Measurements from ENCODE around the gene SH2D4B. TPM values are rescaled to one million over a fixed set of nuclear protein-coding genes. Genes with fewer than 3 reads are reported as not detected.

Gene SH2D4B
- total RNA-seq, 4 donors from 2014 or later: not detected

DNA sequence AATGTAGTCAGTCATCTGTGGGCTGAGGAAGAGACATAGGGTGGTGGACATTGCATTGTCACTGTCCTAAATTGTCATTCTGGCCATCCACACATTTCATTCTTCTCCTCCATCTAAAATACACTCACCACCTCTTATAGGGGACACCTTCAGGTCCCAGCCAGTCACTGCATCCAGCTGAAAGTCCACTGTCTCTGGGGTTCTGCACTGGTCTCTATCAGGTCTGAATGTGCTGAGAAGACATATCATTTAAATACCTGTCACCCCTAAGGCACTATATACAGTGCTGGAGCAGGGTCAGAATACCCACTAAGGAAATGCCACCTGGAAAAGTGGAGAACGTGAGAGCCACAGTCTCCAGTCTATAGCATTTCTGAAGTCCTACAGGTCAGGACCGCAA is 29.6 kb downstream of the SH2D4B start:
- no peaks in the 10 kb centered on the region for H3K27me3 ChIP-seq
- no peak for TF ChIP-seq EP300 (IDR thresholded peaks at IDR 0.05)
- TF ChIP-seq, protein P1, sequence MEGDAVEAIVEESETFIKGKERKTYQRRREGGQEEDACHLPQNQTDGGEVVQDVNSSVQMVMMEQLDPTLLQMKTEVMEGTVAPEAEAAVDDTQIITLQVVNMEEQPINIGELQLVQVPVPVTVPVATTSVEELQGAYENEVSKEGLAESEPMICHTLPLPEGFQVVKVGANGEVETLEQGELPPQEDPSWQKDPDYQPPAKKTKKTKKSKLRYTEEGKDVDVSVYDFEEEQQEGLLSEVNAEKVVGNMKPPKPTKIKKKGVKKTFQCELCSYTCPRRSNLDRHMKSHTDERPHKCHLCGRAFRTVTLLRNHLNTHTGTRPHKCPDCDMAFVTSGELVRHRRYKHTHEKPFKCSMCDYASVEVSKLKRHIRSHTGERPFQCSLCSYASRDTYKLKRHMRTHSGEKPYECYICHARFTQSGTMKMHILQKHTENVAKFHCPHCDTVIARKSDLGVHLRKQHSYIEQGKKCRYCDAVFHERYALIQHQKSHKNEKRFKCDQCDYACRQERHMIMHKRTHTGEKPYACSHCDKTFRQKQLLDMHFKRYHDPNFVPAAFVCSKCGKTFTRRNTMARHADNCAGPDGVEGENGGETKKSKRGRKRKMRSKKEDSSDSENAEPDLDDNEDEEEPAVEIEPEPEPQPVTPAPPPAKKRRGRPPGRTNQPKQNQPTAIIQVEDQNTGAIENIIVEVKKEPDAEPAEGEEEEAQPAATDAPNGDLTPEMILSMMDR (IDR thresholded peaks at IDR 0.05): no peak
- no peak for TF ChIP-seq POLR2A (IDR thresholded peaks at IDR 0.05)
- no peaks in the 10 kb centered on the region for H3K9me3 ChIP-seq
- no peaks in the 10 kb centered on the region for H3K4me1 ChIP-seq
- H3K27ac ChIP-seq: no peak overlapping the region
- no peak for DNase-seq (ENCODE audit: low spot score in 2 of 2)
- WGBS, 2 donors: 52 to 83% methylated on average over 2 of the region's 2 CpGs
- H3K36me3 ChIP-seq: no peaks in the 10 kb centered on the region
- H3K4me3 ChIP-seq: no peak overlapping the region

DNA sequence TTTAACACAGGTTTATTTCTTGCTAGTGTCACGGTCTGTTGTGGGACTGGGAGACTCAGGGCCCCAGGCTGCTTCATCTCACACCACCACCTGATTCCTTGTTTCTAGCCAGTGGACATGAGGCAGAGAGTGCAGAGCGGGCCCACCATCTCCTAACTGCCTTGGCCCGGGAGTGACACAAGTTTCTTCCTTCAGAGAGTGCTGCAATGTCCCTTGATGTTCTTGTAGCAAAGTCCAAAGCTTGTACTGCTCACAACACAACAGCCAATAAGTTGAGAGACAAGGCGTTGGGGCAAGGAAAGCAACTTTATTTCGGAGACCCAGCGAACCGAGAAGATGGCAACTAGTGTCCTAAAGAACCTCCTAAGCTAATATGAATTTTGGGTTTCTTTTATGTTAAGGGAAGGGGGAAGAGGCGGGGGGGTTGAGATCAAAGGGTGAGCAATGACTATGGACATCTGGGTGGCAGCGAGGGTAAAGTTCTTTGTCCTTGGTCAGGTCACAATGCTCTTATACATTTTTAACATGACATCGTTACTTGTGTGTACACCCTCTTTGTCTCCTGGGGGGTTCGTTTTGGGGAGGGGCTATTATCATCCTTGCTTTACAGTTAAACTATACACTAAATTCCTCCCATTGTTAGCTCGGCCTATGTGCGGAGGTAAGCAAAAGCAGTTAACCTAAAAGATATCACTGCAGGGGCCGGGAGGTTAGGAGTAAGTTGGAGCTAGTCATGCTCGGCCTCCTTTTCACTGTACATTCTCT is 31.6 kb downstream of the SH2D4B start:
- no peak overlapping the region for H3K27ac ChIP-seq
- no peaks in the 10 kb centered on the region for H3K36me3 ChIP-seq
- WGBS, 2 donors: 89 to 91% methylated on average over 15 of the region's 15 CpGs
- H3K27me3 ChIP-seq: no peaks in the 10 kb centered on the region
- TF ChIP-seq, protein P1 (IDR thresholded peaks at IDR 0.05): no peak
- no peak for TF ChIP-seq POLR2A (IDR thresholded peaks at IDR 0.05)
- TF ChIP-seq EP300 (IDR thresholded peaks at IDR 0.05): no peak
- no peaks in the 10 kb centered on the region for H3K9me3 ChIP-seq
- no peak overlapping the region for H3K4me3 ChIP-seq
- no peaks in the 10 kb centered on the region for H3K4me1 ChIP-seq
- DNase-seq (ENCODE audit: low spot score in 2 of 2): no peak

DNA sequence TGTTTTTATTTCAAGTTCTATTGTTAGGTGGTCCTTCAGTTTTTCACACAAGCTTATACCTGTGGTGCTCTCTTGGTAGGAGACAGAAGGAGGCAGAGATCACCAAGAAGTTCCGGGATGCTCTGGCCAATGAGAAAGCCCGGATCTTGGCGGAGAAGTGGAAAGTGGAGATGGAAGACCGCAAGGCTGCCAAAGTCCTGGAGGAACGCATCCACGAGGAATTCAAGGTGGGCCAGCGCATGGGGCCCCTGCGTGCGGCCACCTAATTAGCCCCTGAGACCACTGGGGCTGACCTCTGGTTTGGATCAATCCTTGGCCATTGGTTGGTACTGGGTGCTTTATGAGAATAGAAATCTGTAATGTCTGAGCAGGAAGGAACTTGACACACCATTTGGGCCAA is 33.6 kb downstream of the SH2D4B start:
- no peak overlapping the region for H3K4me3 ChIP-seq
- H3K36me3 ChIP-seq: no peaks in the 10 kb centered on the region
- H3K4me1 ChIP-seq: no peaks in the 10 kb centered on the region
- DNase-seq (ENCODE audit: low spot score in 2 of 2): no peak
- H3K27ac ChIP-seq: no peak overlapping the region
- TF ChIP-seq EP300 (IDR thresholded peaks at IDR 0.05) (no peak), POLR2A (IDR thresholded peaks at IDR 0.05) (no peak)
- TF ChIP-seq, protein P1 (IDR thresholded peaks at IDR 0.05): no peak
- H3K9me3 ChIP-seq: no peaks in the 10 kb centered on the region
- no peaks in the 10 kb centered on the region for H3K27me3 ChIP-seq
- 96% methylated on average over 9 of the region's 9 CpGs for WGBS, 2 donors

DNA sequence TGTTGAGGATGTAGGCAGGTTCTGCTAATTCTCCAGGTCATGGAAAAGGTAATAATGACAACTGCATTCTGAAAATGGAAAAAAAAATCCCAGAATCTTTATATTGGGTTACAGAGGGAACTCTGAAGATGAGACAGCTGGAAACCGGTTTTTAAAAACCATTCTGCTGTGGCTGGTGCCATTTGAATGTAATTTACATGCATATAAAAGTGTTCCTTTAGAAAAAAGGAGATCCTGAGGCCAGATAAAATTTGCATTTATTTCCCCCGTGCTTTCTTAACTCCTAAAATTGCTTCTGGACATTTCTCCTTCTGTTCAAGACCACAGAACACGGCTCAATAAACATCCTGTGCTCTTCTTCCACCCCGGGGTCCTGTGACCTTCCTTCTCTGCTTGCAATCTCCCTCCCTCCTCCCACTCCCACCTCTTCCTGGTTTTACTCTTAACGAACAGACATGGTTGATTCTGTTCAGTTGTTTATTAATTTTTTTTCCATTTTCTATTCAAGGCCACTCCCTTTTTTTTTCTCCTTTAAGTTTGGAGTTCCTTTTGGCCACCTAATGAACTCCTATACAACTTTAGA is 41.6 kb downstream of the SH2D4B start:
- Histone ChIP-seq H3K27ac (no peak overlapping the region), H3K4me3 (no peak overlapping the region), H3K27me3 (no peaks in the 10 kb centered on the region), H3K9me3 (peaks cover 0 to 9% (median 0%) of the 10 kb centered on the region in 4 donors), H3K36me3 (no peaks in the 10 kb centered on the region), H3K4me1 (no peaks in the 10 kb centered on the region)
- TF ChIP-seq EP300 (IDR thresholded peaks at IDR 0.05) (no peak), POLR2A (IDR thresholded peaks at IDR 0.05) (no peak)
- TF ChIP-seq, protein P1 (IDR thresholded peaks at IDR 0.05): no peak
- DNase-seq (ENCODE audit: low spot score in 2 of 2): no peak
- WGBS, 2 donors: 22 to 23% methylated on average over 5 of the region's 5 CpGs

DNA sequence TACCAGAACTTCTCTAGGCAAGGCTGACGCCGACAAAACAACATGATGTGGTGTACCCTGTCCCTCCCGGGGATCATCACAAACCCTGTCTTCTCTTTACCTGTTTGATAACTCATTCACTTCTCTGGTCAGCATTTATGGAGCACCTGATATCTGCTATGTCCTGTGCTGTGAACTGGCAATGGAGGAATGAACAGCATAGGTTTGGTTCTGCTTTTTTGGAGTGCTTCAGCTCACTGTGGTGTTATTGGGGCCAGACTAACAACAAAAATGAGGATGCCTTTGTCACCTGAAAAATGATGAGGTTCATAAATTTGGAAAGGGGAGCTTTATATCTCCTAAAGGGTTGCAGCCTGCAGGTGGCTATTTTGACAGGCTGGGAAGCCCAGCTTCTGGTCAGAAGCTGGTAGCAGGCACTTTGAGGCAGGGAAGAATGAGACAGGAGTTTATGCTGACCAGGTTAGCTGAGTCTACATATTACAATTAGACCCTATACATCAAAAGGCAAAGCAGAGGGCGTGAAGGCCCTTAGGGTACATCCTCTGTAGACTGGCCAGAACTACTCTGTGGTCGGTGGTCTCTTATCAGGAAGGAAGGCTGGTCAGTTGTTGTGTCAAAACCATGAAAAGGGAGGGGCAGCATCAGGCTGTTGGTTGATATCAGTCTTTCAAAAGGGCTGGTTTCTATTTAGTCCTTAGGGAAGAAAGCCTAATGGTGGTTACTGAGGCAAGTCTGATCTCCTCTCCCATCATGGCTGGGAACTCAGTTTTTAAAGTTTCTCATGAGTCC is 42.3 kb downstream of the SH2D4B start:
- peaks cover 0 to 9% (median 0%) of the 10 kb centered on the region in 4 donors for H3K9me3 ChIP-seq
- WGBS, 2 donors: 78 to 81% methylated on average over 5 of the region's 5 CpGs
- no peak overlapping the region for H3K4me3 ChIP-seq
- no peaks in the 10 kb centered on the region for H3K27me3 ChIP-seq
- no peak for DNase-seq (ENCODE audit: low spot score in 2 of 2)
- H3K4me1 ChIP-seq: no peaks in the 10 kb centered on the region
- H3K27ac ChIP-seq: no peak overlapping the region
- TF ChIP-seq EP300 (IDR thresholded peaks at IDR 0.05) (no peak), POLR2A (IDR thresholded peaks at IDR 0.05) (no peak)
- TF ChIP-seq, protein P1 (IDR thresholded peaks at IDR 0.05): no peak
- H3K36me3 ChIP-seq: no peaks in the 10 kb centered on the region

Data from tibial nerve (tissue), 4 donors.